Hepatocyte (in vitro differentiated cells): ENCODE measurements around the gene ST6GAL1.

ENCODE experiments used
- EZH2 ChIP-seq: fragments of 200-600 bp; sonication (generic); IDR thresholded peaks from 2 replicates; pipeline ENCODE4 v1.6.1; 2016; ENCODE audit warnings: antibody characterized with exemption, mild to moderate bottlenecking, borderline replicate concordance
- TF ChIP-seq, protein P1 (sequence below): fragments of 200-600 bp; sonication (generic); IDR thresholded peaks from 2 replicates; pipeline ENCODE4 v1.5.1; 2016; ENCODE audit warnings: antibody characterized with exemption, mild to moderate bottlenecking; ENCODE audit not compliant: poor library complexity

DNA sequence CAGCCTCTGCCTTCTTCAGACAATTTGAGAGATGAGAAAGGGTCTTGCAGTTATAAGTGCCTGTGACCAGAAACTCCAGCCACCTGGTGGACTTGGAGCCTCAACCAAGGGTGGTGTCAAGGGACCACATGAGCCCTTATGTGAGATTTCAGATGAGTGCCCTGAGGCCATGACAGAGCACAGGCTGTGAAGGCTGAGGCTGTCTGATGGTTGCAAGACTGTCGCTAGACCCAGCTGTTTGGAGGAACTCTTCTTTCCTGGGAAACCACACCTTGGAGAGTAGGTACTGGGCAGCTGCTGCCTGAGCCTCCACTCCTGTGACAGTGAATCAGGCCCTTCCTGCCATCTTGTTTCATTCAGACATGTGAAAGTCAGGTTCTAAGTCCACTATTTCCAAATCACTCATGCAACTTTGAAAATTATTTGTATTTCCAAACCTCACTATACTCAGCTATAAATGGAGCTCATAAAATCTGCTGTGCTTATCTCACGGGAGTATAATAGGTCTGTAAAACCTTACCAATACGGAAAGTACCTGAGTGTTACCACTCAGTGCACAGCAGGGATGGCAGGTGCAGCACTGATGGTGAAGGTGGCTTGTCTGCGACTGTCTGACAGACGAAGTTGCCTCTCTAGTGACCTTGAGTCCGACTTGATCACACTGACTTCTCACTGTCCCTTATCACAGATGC is 109.5 kb downstream of the ST6GAL1 start:
- TF ChIP-seq, protein P1, sequence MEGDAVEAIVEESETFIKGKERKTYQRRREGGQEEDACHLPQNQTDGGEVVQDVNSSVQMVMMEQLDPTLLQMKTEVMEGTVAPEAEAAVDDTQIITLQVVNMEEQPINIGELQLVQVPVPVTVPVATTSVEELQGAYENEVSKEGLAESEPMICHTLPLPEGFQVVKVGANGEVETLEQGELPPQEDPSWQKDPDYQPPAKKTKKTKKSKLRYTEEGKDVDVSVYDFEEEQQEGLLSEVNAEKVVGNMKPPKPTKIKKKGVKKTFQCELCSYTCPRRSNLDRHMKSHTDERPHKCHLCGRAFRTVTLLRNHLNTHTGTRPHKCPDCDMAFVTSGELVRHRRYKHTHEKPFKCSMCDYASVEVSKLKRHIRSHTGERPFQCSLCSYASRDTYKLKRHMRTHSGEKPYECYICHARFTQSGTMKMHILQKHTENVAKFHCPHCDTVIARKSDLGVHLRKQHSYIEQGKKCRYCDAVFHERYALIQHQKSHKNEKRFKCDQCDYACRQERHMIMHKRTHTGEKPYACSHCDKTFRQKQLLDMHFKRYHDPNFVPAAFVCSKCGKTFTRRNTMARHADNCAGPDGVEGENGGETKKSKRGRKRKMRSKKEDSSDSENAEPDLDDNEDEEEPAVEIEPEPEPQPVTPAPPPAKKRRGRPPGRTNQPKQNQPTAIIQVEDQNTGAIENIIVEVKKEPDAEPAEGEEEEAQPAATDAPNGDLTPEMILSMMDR, result no peak
- no peak for TF ChIP-seq EZH2
